ENCODE data around the gene ARL8A. TPM values are rescaled to one million over a fixed set of nuclear protein-coding genes. Genes with fewer than 3 reads are reported as not detected.
"Not testable (repeated sequence)": the region's sequence is repeated elsewhere in the genome, so short reads cannot be mapped to it uniquely, and the experiment has no call there.

ARL8A gene
- total RNA-seq = 38.5 TPM

- DNase-seq (ENCODE audit: low spot score in 2 of 2) = peak in 1 of 2 donors; percentile 83
- H3K27ac ChIP-seq = peak within 1 kb of the TSS; percentile 96
- no peaks in the 10 kb centered on the region for H3K27me3 ChIP-seq
- no peaks in the 10 kb centered on the region for H3K36me3 ChIP-seq
- TF ChIP-seq, protein P1, sequence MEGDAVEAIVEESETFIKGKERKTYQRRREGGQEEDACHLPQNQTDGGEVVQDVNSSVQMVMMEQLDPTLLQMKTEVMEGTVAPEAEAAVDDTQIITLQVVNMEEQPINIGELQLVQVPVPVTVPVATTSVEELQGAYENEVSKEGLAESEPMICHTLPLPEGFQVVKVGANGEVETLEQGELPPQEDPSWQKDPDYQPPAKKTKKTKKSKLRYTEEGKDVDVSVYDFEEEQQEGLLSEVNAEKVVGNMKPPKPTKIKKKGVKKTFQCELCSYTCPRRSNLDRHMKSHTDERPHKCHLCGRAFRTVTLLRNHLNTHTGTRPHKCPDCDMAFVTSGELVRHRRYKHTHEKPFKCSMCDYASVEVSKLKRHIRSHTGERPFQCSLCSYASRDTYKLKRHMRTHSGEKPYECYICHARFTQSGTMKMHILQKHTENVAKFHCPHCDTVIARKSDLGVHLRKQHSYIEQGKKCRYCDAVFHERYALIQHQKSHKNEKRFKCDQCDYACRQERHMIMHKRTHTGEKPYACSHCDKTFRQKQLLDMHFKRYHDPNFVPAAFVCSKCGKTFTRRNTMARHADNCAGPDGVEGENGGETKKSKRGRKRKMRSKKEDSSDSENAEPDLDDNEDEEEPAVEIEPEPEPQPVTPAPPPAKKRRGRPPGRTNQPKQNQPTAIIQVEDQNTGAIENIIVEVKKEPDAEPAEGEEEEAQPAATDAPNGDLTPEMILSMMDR (IDR thresholded peaks at IDR 0.05) = no peak
- H3K9me3 ChIP-seq = no peaks in the 10 kb centered on the region
- H3K4me1 ChIP-seq = peaks cover 3 to 21% of the 10 kb centered on the region in 2 donors
- peak within 1 kb of the TSS; percentile 93 to 98 for H3K4me3 ChIP-seq
- intact Hi-C loops (cut with DNase I) = no loop called here
These were observed at the start of gene ARL8A for GRCh38 chr1:202144402-202145067. Gene ARL8A (minus strand): TSS chr1:202144737. CDS start chr1:202144572, 165 bp downstream.

GRCh38 chr1:202194328-202194648 is 49.8 kb upstream of the ARL8A start:
- intact Hi-C loops (cut with DNase I) = no loop called here
- Histone ChIP-seq H3K4me1 (peaks cover 6 to 23% of the 10 kb centered on the region in 2 donors), H3K36me3 (no peaks in the 10 kb centered on the region), H3K27ac (peak overlapping the region; percentile 82 to 89), H3K9me3 (no peaks in the 10 kb centered on the region), H3K27me3 (no peaks in the 10 kb centered on the region), H3K4me3 (peak overlapping the region; percentile 37 to 73)
- no peak for DNase-seq (ENCODE audit: low spot score in 2 of 2)
- TF ChIP-seq, protein P1 (IDR thresholded peaks at IDR 0.05) = no peak

GRCh38 chr1:202193614-202194327 is 49.2 kb upstream of the ARL8A start, which contains the start of gene LGR6:
Gene LGR6 (plus strand): TSS chr1:202193799. CDS start chr1:202193990, 191 bp downstream.
- peak within 1 kb of the TSS; percentile 37 to 73 for H3K4me3 ChIP-seq
- peak within 1 kb of the TSS; percentile 82 to 89 for H3K27ac ChIP-seq
- TF ChIP-seq, protein P1 (IDR thresholded peaks at IDR 0.05) = peak in 1 of 3 experiments; percentile 60
- DNase-seq (ENCODE audit: low spot score in 2 of 2) = no peak
- no peaks in the 10 kb centered on the region for H3K27me3 ChIP-seq
- H3K4me1 ChIP-seq = peaks cover 3 to 18% of the 10 kb centered on the region in 2 donors
- intact Hi-C loops (cut with DNase I) = loop anchor here (1.0 to 2.0 kb wide), 3 partner anchors 43 to 122 kb away; no protein-coding TSS in a partner anchor
- H3K9me3 ChIP-seq = no peaks in the 10 kb centered on the region
- H3K36me3 ChIP-seq = no peaks in the 10 kb centered on the region

- H3K9me3 ChIP-seq = no peaks in the 10 kb centered on the region
- TF ChIP-seq, protein P1 (IDR thresholded peaks at IDR 0.05) = peak; percentile 83 to 97 (median 95)
- H3K27ac ChIP-seq = peak overlapping the region; percentile 82 to 89
- H3K4me3 ChIP-seq = peak overlapping the region; percentile 37 to 73
- DNase-seq (ENCODE audit: low spot score in 2 of 2) = peak in 1 of 2 donors; percentile 89
- H3K4me1 ChIP-seq = peaks cover 3 to 14% of the 10 kb centered on the region in 2 donors
- no peaks in the 10 kb centered on the region for H3K27me3 ChIP-seq
- intact Hi-C loops (cut with DNase I) = loop anchor here (1.0 to 2.0 kb wide), 3 partner anchors 43 to 122 kb away; no protein-coding TSS in a partner anchor
- H3K36me3 ChIP-seq = no peaks in the 10 kb centered on the region
These were observed 48.5 kb upstream of the ARL8A start for GRCh38 chr1:202192770-202193613.

- H3K4me3 ChIP-seq; H3K36me3 ChIP-seq; intact Hi-C loops (cut with DNase I); H3K9me3 ChIP-seq; DNase-seq (ENCODE audit: low spot score in 2 of 2); H3K27ac ChIP-seq; H3K27me3 ChIP-seq: not testable (repeated sequence)
- peaks cover 3 to 12% of the 10 kb centered on the region in 2 donors for H3K4me1 ChIP-seq
These were observed 46.9 kb upstream of the ARL8A start for GRCh38 chr1:202191391-202191790.
